ENCODE results near the gene PPP2R3B. TPM values are rescaled to one million over a fixed set of nuclear protein-coding genes. Genes with fewer than 3 reads are reported as not detected.

The PPP2R3B gene
- total RNA-seq, 1 experiment from 2014 or later, result 130 TPM

- TF ChIP-seq AFF4 (CRISPR knock-in tag; IDR thresholded peaks at IDR 0.05; ENCODE audit: borderline replicate concordance) (no peak), TP53 (CRISPR knock-in tag; IDR thresholded peaks at IDR 0.05) (no peak), ZNF138 (CRISPR knock-in tag; conservative IDR thresholded peaks at IDR 0.05) (no peak), FOXP1 (CRISPR knock-in tag; IDR thresholded peaks at IDR 0.05; ENCODE audit: borderline replicate concordance) (no peak)
- TF ChIP-seq, protein P1, sequence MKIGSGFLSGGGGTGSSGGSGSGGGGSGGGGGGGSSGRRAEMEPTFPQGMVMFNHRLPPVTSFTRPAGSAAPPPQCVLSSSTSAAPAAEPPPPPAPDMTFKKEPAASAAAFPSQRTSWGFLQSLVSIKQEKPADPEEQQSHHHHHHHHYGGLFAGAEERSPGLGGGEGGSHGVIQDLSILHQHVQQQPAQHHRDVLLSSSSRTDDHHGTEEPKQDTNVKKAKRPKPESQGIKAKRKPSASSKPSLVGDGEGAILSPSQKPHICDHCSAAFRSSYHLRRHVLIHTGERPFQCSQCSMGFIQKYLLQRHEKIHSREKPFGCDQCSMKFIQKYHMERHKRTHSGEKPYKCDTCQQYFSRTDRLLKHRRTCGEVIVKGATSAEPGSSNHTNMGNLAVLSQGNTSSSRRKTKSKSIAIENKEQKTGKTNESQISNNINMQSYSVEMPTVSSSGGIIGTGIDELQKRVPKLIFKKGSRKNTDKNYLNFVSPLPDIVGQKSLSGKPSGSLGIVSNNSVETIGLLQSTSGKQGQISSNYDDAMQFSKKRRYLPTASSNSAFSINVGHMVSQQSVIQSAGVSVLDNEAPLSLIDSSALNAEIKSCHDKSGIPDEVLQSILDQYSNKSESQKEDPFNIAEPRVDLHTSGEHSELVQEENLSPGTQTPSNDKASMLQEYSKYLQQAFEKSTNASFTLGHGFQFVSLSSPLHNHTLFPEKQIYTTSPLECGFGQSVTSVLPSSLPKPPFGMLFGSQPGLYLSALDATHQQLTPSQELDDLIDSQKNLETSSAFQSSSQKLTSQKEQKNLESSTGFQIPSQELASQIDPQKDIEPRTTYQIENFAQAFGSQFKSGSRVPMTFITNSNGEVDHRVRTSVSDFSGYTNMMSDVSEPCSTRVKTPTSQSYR (CRISPR knock-in tag; IDR thresholded peaks at IDR 0.05), result no peak
Measured at GRCh38 chrX:287670-288069, 99.0 kb downstream of the PPP2R3B start (continued).

DNA sequence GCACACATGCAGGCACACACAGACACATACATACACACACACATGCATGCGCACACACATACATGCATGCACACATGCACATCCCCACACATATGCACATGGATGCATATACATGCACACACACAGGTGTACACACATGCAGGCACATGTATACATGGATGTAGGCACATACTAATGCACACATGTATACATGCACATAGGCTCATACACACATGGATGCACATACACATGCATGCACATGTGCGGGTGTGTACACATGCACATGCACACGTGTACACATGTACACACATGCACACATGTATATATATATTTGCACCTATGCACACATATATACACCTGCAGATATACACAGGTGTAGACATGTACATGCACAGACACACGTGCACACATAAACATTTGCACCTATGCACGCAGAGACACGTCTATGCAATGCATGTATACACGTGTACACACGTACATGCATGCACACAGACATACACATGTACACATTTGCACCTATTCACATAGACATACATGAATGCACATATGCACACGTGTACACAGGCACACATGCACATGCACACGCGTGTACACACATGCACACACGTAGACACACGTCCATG, 101.5 kb downstream of the PPP2R3B start:
- DNase-seq (ENCODE audit: low spot score) (no peak), ATAC-seq (no peak)
- ChIA-PET POLR2A (no interaction called here), CTCF (no interaction called here)
- Mint-ChIP-seq H3K27ac (peak overlapping the region; percentile 84; the same call in 1 of the 2 replicates), H3K9me3 (0 out of 2 replicates have a peak, but pooled peaks cover 6% of the 10 kb centered on the region), H3K4me3 (peak overlapping the region; percentile 14; the same call in 1 of the 2 replicates), H3K27me3 (ENCODE audit: low read depth) (no peaks in the 10 kb centered on the region), H3K36me3 (peaks cover 57% of the 10 kb centered on the region), H3K4me1 (peaks cover 16% of the 10 kb centered on the region)
- TF ChIP-seq CTCF (IDR thresholded peaks at IDR 0.05) (no peak), ZNF396 (CRISPR knock-in tag; IDR thresholded peaks at IDR 0.05; ENCODE audit: borderline replicate concordance) (no peak), MXD4 (CRISPR knock-in tag; IDR thresholded peaks at IDR 0.05; ENCODE audit: borderline replicate concordance) (no peak), IRF2 (CRISPR knock-in tag; IDR thresholded peaks at IDR 0.05; ENCODE audit: borderline replicate concordance, low read depth) (no peak), GRHL2 (CRISPR knock-in tag; IDR thresholded peaks at IDR 0.05; ENCODE audit: insufficient replicate concordance, severe bottlenecking) (no peak), ZNF671 (CRISPR knock-in tag; IDR thresholded peaks at IDR 0.05) (no peak)

Other genes with a start within 250 kb of the PPP2R3B start
- gene PLCXD1, start 105.5 kb downstream of the PPP2R3B start, total RNA-seq (2021), result 131 to 155 TPM (median 150 TPM) in 3 replicates
- 63.9 to 68.5 TPM (median 67.9 TPM) in 3 replicates for gene GTPBP6, start 68.1 kb downstream of the PPP2R3B start, total RNA-seq (2021)
- 0.09 to 0.14 TPM in 2 of 3 replicates, not detected in the other for gene SHOX, start 243.9 kb upstream of the PPP2R3B start, total RNA-seq (2021)